Upper lobe of left lung (tissue), 6 donors: ENCODE data around the gene CACNA2D2. TPM values are rescaled to one million over a fixed set of nuclear protein-coding genes. Genes with fewer than 3 reads are reported as not detected.

Source experiments
- ATAC-seq, 2 donors: fragments of 200-7000 bp; cut with Tn5 transposase; one replicate each; pipeline ENCODE4 v1.9.1; 2022; ENCODE audit warnings: mild to moderate bottlenecking in 2 of 2, moderate library complexity in 2 of 2; ENCODE audit not compliant: low FRiP score in 2 of 2
- DNase-seq, 2 donors: peaks; one replicate each; pipeline ENCODE4 v3.0.0-alpha.2; 2019 to 2020
- H3K27ac ChIP-seq, 4 donors: fragments of 200-600 bp; sonication (generic); one replicate each; pipeline ENCODE4 v1.5.1; 2016 to 2019
- H3K27me3 ChIP-seq, 4 donors: fragments of 200-600 bp; sonication (generic); one replicate each; pipeline ENCODE4 v1.5.1; 2017 to 2019
- H3K36me3 ChIP-seq, 4 donors: fragments of 200-600 bp; sonication (generic); one replicate each; pipeline ENCODE4 v1.5.1; 2016 to 2019
- H3K4me1 ChIP-seq, 4 donors: fragments of 200-600 bp; sonication (generic); one replicate each; pipeline ENCODE4 v1.5.1; 2018 to 2019
- H3K4me3 ChIP-seq, 4 donors: fragments of 200-600 bp; sonication (generic); one replicate each; pipeline ENCODE4 v1.5.1; 2017 to 2019; ENCODE audit warnings: mild to moderate bottlenecking in 2 of 4, moderate library complexity in 1 of 4
- H3K9me3 ChIP-seq, 4 donors: fragments of 200-600 bp; sonication (generic); one replicate each; pipeline ENCODE4 v1.5.1; 2018 to 2019
- EP300 ChIP-seq, 4 donors: sonication (generic); formaldehyde crosslinking; IDR thresholded peaks; one replicate each; pipeline ENCODE4 v1.5.1; 2017; ENCODE audit warnings: antibody characterized with exemption in 4 of 4, control low read depth in 2 of 4
- POLR2A ChIP-seq, 4 donors: fragments of 450-650 bp; IDR thresholded peaks; one replicate each; pipeline ENCODE4 v1.5.1; 2016 to 2017; ENCODE audit warnings: antibody characterized with exemption in 4 of 4, mild to moderate bottlenecking in 2 of 4
- POLR2AphosphoS5 ChIP-seq, 2 donors: sonication (generic); formaldehyde crosslinking; IDR thresholded peaks; one replicate each; pipeline ENCODE4 v1.5.1; 2017; ENCODE audit warnings: antibody characterized with exemption in 2 of 2
- WGBS, 2 donors: methylation state at CpG; one replicate each; pipeline ENCODE4 v1.1.5; 2017 to 2018; 5-methylcytosine and 5-hydroxymethylcytosine counted together
- total RNA-seq, 6 donors: library from RNA; depleted of rRNA in 4 of 6; stranded (reverse); fragments of >200 nt in 4 of 6; gene quantifications; one replicate each; pipeline versions ENCODE4 v1.1.0 to v1.2.1, GENCODE V29; 2016 to 2021
- TF ChIP-seq, protein P1 (sequence below), 6 experiments: fragments of 450-650 bp in 4 of 6; fragments of 200-600 bp in 2 of 6; sonication (generic) in 2 of 6; IDR thresholded peaks; one replicate each; pipeline ENCODE4 v1.5.1; 2016 to 2019; ENCODE audit warnings: antibody characterized with exemption in 6 of 6
- donor health status: DM: no; HTN: no; CAD: no; lungs with moderate emphysema.
- donor health status: DM: no; HTN: yes; CAD: no; lungs with severe emphysema.

Gene CACNA2D2
- total RNA-seq, 6 donors from 2014 or later = 71.5 to 213 (median 113) TPM

DNA sequence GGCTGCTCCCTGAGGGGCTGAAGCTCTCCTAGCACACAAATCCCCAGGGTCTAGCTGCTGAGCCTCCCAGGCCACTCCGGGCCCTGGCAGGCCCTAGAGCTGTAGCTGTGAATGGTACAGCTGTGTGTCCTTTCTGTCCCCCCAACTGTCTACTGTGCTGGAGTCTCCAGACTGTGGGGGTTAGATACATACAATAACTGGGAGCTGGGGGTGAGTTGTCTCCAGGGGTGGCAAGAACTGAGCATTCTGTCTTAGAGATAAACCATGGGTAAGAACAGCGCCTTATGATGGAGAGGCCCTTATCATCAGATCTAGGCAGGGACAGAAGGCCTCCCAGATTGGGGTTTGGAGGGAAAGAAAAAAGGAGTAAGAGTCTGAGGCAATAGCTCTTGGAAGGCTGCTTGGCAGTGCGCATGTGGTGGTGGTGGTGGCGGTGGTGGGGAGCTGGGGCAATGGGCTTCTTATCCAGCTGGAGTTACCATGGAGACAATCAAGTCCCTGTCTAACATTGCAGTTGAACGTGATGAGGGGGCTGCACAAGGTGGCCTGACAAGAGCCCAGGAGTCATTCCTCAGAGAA is 149.2 kb downstream of the CACNA2D2 start:
- Histone ChIP-seq H3K36me3 (peaks cover 21 to 44% (median 30%) of the 10 kb centered on the region in 4 donors), H3K9me3 (no peaks in the 10 kb centered on the region), H3K4me1 (peaks cover 53 to 80% (median 58%) of the 10 kb centered on the region in 4 donors), H3K4me3 (no peak overlapping the region), H3K27ac (no peak overlapping the region), H3K27me3 (no peaks in the 10 kb centered on the region)
- TF ChIP-seq, protein P1, sequence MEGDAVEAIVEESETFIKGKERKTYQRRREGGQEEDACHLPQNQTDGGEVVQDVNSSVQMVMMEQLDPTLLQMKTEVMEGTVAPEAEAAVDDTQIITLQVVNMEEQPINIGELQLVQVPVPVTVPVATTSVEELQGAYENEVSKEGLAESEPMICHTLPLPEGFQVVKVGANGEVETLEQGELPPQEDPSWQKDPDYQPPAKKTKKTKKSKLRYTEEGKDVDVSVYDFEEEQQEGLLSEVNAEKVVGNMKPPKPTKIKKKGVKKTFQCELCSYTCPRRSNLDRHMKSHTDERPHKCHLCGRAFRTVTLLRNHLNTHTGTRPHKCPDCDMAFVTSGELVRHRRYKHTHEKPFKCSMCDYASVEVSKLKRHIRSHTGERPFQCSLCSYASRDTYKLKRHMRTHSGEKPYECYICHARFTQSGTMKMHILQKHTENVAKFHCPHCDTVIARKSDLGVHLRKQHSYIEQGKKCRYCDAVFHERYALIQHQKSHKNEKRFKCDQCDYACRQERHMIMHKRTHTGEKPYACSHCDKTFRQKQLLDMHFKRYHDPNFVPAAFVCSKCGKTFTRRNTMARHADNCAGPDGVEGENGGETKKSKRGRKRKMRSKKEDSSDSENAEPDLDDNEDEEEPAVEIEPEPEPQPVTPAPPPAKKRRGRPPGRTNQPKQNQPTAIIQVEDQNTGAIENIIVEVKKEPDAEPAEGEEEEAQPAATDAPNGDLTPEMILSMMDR (IDR thresholded peaks at IDR 0.05) = no peak
- TF ChIP-seq EP300 (IDR thresholded peaks at IDR 0.05) = no peak
- no peak for TF ChIP-seq POLR2AphosphoS5 (IDR thresholded peaks at IDR 0.05)
- TF ChIP-seq POLR2A (IDR thresholded peaks at IDR 0.05) = no peak
- ATAC-seq (no peak), DNase-seq (no peak)
- WGBS, 2 donors = 88 to 89% methylated on average over 5 of the region's 5 CpGs

DNA sequence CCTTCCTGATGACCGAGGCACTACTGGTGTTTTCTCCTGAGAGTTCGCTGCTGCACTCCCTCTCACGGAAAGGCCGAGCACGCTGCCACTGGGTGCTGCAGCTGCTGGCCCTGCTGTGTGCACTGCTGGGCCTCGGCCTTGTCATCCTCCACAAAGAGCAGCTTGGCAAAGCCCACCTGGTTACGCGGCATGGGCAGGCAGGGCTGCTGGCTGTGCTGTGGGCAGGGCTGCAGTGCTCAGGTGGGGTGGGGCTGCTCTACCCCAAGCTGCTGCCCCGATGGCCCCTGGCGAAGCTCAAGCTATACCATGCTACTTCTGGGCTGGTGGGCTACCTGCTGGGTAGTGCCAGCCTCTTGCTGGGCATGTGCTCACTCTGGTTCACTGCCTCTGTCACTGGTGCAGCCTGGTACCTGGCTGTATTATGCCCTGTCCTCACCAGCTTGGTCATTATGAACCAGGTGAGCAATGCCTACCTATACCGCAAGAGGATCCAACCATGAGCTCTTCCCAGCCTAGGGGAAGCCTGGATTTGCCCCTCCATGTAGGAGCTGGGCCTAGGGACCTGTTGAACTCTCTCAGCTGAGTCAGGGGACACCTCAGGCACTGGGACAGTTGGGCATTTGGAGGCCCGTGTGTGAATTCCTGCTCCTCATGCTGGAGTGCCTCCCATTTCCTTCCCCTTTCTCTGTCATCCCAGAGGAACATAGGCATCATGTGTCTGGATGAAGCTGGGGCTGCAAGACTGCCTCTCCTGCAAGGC is 150.0 kb downstream of the CACNA2D2 start:
- no peak for ATAC-seq
- H3K4me3 ChIP-seq = no peak overlapping the region
- no peaks in the 10 kb centered on the region for H3K9me3 ChIP-seq
- peak in 1 of 2 donors; percentile 63 for DNase-seq
- TF ChIP-seq EP300 (IDR thresholded peaks at IDR 0.05) (no peak), POLR2A (IDR thresholded peaks at IDR 0.05) (no peak), POLR2AphosphoS5 (IDR thresholded peaks at IDR 0.05) (no peak)
- TF ChIP-seq, protein P1 (IDR thresholded peaks at IDR 0.05) = no peak
- 83% methylated on average over 7 to 12 of the region's 12 CpGs for WGBS, 2 donors
- H3K4me1 ChIP-seq = peaks cover 54 to 79% (median 57%) of the 10 kb centered on the region in 4 donors
- peak overlapping the region in 1 of 4 donors; percentile 11 for H3K27ac ChIP-seq
- H3K36me3 ChIP-seq = peaks cover 21 to 49% (median 33%) of the 10 kb centered on the region in 4 donors
- no peaks in the 10 kb centered on the region for H3K27me3 ChIP-seq

DNA sequence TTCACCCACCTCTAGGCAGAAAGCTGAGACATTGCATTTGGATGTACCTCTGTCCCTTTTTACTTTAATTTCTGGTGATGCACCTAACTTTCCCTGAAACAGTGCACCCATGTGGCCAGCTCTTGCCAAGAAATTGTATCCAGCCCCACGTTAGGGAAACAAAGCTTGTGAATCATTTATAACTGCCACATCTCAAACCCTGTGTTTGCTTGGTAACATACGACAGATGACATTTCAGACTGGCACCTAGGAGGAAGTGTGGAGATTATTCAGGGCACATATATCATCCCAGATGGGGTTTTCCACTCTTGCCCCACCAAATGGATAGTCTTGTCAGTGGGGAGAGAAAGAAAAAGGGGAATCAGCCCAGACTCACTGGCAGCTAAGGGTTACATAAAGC is 150.7 kb downstream of the CACNA2D2 start:
- H3K27me3 ChIP-seq = no peaks in the 10 kb centered on the region
- H3K4me1 ChIP-seq = peaks cover 47 to 75% (median 50%) of the 10 kb centered on the region in 4 donors
- 30 to 35% methylated on average over 2 of the region's 2 CpGs for WGBS, 2 donors
- no peak overlapping the region for H3K4me3 ChIP-seq
- TF ChIP-seq, protein P1 (IDR thresholded peaks at IDR 0.05) = no peak
- TF ChIP-seq POLR2A (IDR thresholded peaks at IDR 0.05) (no peak), EP300 (IDR thresholded peaks at IDR 0.05) (no peak), POLR2AphosphoS5 (IDR thresholded peaks at IDR 0.05) (no peak)
- no peaks in the 10 kb centered on the region for H3K9me3 ChIP-seq
- peaks cover 21 to 52% (median 39%) of the 10 kb centered on the region in 4 donors for H3K36me3 ChIP-seq
- no peak overlapping the region for H3K27ac ChIP-seq
- ATAC-seq (no peak), DNase-seq (no peak)

DNA sequence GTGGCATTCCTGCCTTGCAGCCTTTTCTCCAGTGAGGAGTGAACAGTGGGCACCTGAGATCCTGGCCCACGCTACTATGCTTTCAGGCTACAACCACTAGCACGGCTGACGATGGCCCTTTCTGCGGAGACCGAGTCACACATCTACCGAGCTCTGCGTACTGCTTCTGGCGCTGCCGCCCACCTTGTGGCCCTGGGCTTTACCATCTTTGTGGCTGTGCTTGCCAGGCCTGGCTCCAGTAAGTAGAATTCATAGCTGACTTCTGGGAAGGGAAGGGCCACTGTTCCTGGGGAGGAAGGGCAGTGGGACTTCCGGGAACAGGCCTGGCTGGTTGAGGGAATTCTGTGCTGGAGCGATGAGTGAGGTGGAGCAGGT is 152.1 kb downstream of the CACNA2D2 start:
- ATAC-seq (no peak), DNase-seq (peak in 1 of 2 donors; percentile 33)
- WGBS, 2 donors = 51 to 59% methylated on average over 5 to 11 of the region's 11 CpGs
- Histone ChIP-seq H3K4me1 (peaks cover 33 to 69% (median 39%) of the 10 kb centered on the region in 4 donors), H3K9me3 (no peaks in the 10 kb centered on the region), H3K27ac (peak overlapping the region; percentile 89 to 98 (median 92)), H3K27me3 (no peaks in the 10 kb centered on the region), H3K36me3 (peaks cover 21 to 54% (median 43%) of the 10 kb centered on the region in 4 donors), H3K4me3 (peak overlapping the region; percentile 56 to 86 (median 74))
- TF ChIP-seq EP300 (IDR thresholded peaks at IDR 0.05) (no peak), POLR2A (IDR thresholded peaks at IDR 0.05) (no peak), POLR2AphosphoS5 (IDR thresholded peaks at IDR 0.05) (no peak)
- TF ChIP-seq, protein P1 (IDR thresholded peaks at IDR 0.05) = peak in 1 of 6 experiments; percentile 5
